SJCRH30 (cell line): ENCODE data around the gene HYPK. TPM values are rescaled to one million over a fixed set of nuclear protein-coding genes. Genes with fewer than 3 reads are reported as not detected.
A peak's percentile ranks its signal among the peaks of the same experiment; 100 is the strongest.
"Not testable (repeated sequence)": the region's sequence is repeated elsewhere in the genome, so short reads cannot be mapped to it uniquely, and the experiment has no call there.

Experiments
- DNase-seq, 2 experiments: peaks; one replicate each; pipeline ENCODE4 v3.0.0-alpha.2; 2015 to 2020
- H3K27ac ChIP-seq: fragments of 250-450 bp; sonication (Bioruptor Pico); 2 replicates; pipeline ENCODE4 v1.5.1; 2020; ENCODE audit warnings: mild to moderate bottlenecking, moderate library complexity
- H3K27me3 ChIP-seq: fragments of 250-450 bp; sonication (Bioruptor Pico); 2 replicates; pipeline ENCODE4 v1.5.1; 2020; ENCODE audit warnings: mild to moderate bottlenecking, moderate library complexity
- H3K36me3 ChIP-seq: fragments of 250-450 bp; sonication (Bioruptor Pico); 2 replicates; pipeline ENCODE4 v1.5.1; 2020; ENCODE audit warnings: mild to moderate bottlenecking, moderate library complexity
- H3K4me1 ChIP-seq: fragments of 250-450 bp; sonication (Bioruptor Pico); 2 replicates; pipeline ENCODE4 v1.5.1; 2020; ENCODE audit warnings: mild to moderate bottlenecking, moderate library complexity
- H3K4me3 ChIP-seq: fragments of 250-450 bp; sonication (Bioruptor Pico); 2 replicates; pipeline ENCODE4 v1.5.1; 2020; ENCODE audit warnings: mild to moderate bottlenecking, moderate library complexity
- H3K9me3 ChIP-seq: fragments of 250-450 bp; sonication (Bioruptor Pico); replicated peaks from 2 replicates; pipeline ENCODE4 v1.5.1; 2020; ENCODE audit warnings: mild to moderate bottlenecking, moderate library complexity
- total RNA-seq: library from RNA; depleted of rRNA; stranded (reverse); fragments of >200 nt; shearing (Covaris generic); gene quantifications from 2 replicates; pipeline ENCODE4 v1.2.3, GENCODE V29; 2014

The HYPK gene
- total RNA-seq, 1 experiment from 2014 or later = 10.5 TPM

DNA sequence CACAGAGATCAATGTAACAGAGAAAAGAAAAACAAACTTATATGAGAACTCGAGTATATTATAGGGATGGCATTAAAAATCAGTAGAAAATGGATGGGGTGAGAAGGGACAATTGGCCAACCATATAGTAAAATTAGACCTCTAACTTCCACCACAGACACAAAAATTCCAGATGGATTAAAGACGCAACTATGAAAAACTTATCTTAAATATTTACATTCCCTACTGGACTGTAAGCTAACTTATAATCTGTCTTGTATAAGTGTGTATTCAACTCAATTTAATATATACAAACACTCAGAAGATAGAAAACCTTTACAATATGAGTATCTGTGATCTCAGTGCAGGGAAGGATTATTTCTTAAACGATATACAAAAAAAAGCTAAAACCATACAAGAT is 21.1 kb downstream of the HYPK start:
- Histone ChIP-seq H3K4me3 (no peak overlapping the region), H3K27me3 (no peaks in the 10 kb centered on the region), H3K36me3 (peaks cover 20% of the 10 kb centered on the region), H3K27ac (no peak overlapping the region), H3K4me1 (peaks cover 8% of the 10 kb centered on the region; the same call in 1 of the 2 replicates), H3K9me3 (no peaks in the 10 kb centered on the region)
- no peak for DNase-seq

DNA sequence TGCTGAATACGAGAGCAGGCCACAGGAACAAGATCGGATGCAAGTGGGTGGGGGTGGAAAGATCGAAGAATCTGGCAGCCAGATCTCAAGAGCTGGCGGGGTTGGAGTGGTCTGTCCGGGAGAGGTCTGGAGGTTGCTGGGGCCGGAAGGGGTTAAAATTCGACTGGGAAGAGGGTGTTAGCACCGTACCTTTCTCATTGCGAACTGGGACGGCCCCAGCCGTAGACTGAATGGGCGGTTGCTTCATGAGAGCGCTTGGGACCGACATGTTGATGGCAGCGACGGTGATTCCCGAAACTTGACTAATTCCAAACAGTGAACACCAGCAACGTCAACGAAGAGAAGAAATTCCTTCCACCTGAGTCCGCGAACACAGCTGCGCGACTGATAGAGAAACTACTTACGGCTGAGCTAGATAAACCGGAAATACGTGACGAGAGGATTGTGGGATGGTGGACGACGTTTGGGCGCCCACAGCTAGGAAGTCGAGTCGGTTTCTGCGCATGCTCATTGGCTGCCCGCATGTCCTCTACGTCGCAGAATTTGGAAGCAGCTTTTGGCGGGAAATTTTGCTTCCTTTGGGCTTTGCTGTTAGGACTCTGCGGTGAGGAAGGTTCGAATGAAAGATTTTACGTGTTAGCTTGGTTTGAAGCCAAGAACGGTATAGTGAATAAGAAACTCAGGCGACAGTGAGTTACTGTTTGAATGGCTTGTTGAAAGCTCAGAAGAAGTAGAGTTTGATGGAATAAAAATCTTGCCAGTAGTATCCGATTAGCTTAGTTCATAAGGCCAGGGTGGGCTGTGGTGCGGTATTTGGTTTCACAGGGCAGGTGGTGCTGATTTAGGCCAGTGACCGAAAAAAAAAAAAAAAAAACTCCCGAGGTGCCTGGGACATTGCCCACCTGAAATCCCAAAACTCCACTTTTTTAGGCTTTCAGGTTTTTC is 24.2 kb downstream of the HYPK start, which contains the start of gene MFAP1:
Gene MFAP1, minus strand, starts transcription at position 389 of the 945 bp plus-strand sequence. Its CDS starts 121 bp downstream, at position 268.
- no peaks in the 10 kb centered on the region for H3K27me3 ChIP-seq
- peak within 1 kb of the TSS; percentile 68 for H3K4me3 ChIP-seq
- H3K9me3 ChIP-seq = no peaks in the 10 kb centered on the region
- peak; percentile 96 to 98 for DNase-seq
- peak within 1 kb of the TSS; percentile 63 for H3K27ac ChIP-seq
- peaks cover 15% of the 10 kb centered on the region for H3K36me3 ChIP-seq
- peaks cover 12% of the 10 kb centered on the region for H3K4me1 ChIP-seq

DNA sequence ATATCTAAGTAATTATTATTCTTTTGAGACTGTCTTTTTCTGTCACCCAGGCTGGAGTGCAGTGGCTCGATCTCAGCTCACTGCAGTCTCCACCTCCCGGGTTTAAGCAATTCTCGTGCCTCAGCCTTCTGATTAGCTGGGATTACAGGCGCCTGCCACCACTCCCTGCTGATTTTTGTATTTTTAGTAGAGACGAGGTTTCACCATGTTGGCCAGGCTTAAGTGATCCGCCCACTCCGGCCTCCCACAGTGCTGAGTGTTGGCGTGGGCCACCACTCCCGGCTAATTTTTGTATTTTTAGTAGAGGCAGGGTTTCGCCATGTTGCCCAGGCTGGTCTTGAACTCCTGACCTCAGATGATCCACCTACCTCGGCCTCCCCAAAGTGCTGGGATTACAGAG is 24.9 kb downstream of the HYPK start:
- not testable (repeated sequence) for H3K9me3 ChIP-seq, H3K27ac ChIP-seq, DNase-seq, H3K4me3 ChIP-seq, H3K27me3 ChIP-seq
- peaks cover 12% of the 10 kb centered on the region for H3K4me1 ChIP-seq
- H3K36me3 ChIP-seq = peaks cover 18% of the 10 kb centered on the region

DNA sequence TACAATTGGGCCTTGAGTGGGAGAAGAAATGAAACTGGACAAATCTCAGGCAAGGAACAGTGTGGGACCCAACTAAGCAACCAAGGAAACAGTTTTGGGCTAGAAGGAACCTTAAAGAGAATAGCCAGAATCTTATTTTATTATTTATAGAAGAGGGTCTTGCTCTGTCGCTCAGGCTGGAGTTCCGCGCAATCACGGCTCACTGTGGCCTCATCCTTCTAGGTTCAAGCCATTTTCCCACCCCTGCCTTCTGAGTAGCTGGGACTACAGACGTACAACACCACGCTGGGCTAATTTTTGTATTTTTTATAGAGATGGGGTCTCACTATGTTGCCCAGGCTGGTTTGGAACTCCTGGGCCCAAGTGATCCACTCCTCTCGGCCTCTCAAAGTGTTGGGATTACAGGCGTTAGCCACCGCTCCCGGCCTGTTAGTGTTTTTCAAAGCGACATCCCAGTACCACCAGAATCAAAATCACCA is 25.7 kb downstream of the HYPK start:
- Histone ChIP-seq H3K27ac (peak overlapping the region; percentile 70), H3K27me3 (no peaks in the 10 kb centered on the region), H3K4me3 (peak overlapping the region; percentile 64), H3K36me3 (peaks cover 15% of the 10 kb centered on the region), H3K4me1 (peaks cover 12% of the 10 kb centered on the region), H3K9me3 (no peaks in the 10 kb centered on the region)
- no peak for DNase-seq

DNA sequence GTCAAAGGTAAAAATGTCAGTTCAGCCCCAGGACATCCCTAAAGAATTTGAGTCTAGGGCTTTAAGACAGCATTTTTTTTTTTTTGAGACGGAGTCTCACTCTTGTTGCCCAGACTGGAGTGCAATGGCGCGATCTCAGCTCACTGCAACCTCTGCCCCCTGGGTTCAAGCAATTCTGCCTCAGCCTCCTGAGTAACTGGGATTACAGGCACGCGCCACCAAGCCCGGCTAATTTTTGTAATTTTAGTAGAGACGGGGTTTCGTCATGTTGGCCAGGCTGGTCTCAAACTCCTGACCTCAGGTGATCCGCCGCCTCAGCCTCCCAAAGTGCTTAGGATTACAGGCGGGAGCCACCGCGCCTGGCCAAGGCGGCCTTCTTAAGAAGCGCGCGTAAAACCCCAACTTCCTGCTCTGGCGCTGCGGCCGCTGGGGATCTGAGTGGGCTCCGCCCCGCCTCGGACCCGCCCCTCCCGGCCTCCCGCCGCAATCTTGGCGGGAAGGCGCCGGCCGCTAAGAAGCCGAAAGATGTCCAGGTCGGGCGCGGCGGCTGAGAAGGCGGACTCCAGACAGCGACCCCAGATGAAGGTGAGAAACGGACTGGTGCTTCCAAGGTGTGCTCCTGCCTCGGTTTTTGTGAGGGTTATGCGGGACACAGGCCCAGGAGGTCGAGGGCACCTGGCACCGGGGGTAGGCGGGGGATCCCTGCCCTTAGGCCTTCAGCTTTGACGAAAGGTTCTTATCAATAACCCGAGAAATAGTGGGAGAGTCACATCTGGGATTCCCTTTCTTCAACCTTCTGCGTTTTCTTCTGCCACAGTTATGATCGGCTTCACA is 26.3 kb downstream of the HYPK start, which contains the start of gene WDR76:
Gene WDR76, plus strand, starts transcription at position 495 of the 834 bp plus-strand sequence. Its CDS starts 31 bp downstream, at position 526.
- H3K4me3 ChIP-seq = peak within 1 kb of the TSS; percentile 64
- H3K4me1 ChIP-seq = peaks cover 12% of the 10 kb centered on the region
- H3K36me3 ChIP-seq = peaks cover 12% of the 10 kb centered on the region
- H3K27me3 ChIP-seq = no peaks in the 10 kb centered on the region
- peak; percentile 88 to 91 for DNase-seq
- H3K9me3 ChIP-seq = no peaks in the 10 kb centered on the region
- H3K27ac ChIP-seq = peak within 1 kb of the TSS; percentile 70

DNA sequence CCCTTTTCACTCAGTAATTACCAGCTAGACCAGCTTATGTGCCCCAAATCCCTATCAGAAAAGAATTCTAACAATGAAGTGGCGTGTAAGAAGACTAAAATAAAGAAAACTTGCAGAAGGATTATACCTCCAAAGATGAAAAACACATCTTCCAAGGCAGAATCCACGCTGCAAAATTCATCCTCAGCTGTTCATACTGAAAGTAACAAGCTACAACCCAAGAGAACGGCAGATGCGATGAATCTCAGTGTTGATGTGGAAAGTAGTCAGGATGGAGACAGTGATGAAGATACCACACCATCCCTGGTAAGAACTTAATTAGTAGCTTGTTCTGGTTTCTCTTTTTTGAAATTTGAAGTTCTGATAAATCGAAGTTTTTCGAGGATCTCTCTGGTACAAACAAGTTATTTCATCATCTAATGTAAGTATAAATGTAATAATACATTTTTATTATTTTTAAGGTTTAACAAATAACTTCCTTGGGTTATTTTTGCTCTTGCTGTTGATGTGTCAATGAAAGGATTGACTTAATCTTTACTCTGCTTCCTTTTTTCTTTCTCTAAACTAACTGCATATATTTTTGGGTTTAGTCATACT is 27.8 kb downstream of the HYPK start:
- DNase-seq = peak in 1 of 2 experiments; percentile 31

DNA sequence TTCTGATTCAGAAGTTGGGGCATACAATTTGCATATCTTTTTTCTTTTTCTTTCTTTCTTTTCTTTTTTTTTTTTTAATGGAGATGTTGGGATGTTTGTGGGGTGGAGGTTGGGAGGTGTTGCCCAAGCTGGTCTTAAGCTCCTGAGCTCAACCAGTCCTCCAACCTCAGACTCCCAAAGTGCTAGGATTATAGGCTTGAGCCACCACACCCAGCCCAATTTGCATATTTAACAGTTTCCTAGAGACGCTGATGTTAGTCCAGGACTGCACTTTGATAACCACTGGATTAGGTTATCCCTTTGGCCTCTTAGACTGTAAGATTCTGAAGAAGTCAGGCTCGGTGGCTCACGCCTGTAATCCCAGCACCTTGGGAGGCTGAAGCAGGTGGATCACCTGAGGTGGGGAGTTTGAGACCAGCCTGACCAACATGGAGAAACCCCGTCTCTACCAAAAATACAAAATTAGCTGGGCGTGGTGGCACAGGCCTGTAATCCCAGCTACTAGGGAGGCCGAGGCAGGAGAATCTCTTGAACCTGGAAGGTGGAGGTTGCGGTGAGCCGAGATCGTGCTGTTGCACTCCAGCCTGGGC is 29.6 kb downstream of the HYPK start:
- H3K9me3 ChIP-seq, H3K27me3 ChIP-seq, DNase-seq, H3K4me1 ChIP-seq, H3K4me3 ChIP-seq, H3K27ac ChIP-seq: not testable (repeated sequence)
- peaks cover 23% of the 10 kb centered on the region for H3K36me3 ChIP-seq

More for the DNA sequence above, 27.8 kb downstream of the HYPK start:
- Histone ChIP-seq H3K4me3 (peak overlapping the region; percentile 64), H3K27me3 (no peaks in the 10 kb centered on the region), H3K36me3 (peaks cover 14% of the 10 kb centered on the region), H3K4me1 (peaks cover 12% of the 10 kb centered on the region), H3K27ac (no peak overlapping the region), H3K9me3 (no peaks in the 10 kb centered on the region)

DNA sequence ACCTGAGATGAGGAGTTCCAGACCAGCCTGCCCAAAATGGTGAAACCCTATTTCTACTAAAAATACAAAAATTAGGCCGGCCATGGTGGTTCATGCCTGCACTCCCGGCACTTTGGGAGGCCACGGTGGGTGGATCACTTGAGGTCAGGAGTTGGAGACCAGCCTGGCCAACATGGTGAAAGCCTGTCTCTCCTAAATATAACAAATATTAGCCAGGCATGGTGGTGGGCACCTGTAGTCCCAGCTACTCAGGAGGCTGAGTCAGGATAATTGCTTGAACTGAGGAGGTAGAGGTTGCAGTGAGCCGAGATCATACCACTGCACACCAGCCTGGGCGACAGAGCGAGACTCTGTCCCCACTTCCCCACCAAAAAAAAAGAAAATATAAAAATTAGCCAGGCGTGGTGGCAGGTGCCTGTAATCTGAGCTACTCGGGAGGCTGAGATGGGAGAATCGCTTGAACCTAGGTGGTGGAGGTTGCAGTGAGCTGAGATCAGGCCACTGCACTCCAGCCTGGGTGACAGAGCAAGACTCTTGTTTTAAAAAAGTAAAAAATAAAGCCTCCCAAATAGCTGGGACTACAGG is 30.4 kb downstream of the HYPK start:
- DNase-seq, H3K27me3 ChIP-seq, H3K27ac ChIP-seq, H3K4me1 ChIP-seq, H3K4me3 ChIP-seq, H3K9me3 ChIP-seq: not testable (repeated sequence)
- H3K36me3 ChIP-seq = peaks cover 23% of the 10 kb centered on the region

DNA sequence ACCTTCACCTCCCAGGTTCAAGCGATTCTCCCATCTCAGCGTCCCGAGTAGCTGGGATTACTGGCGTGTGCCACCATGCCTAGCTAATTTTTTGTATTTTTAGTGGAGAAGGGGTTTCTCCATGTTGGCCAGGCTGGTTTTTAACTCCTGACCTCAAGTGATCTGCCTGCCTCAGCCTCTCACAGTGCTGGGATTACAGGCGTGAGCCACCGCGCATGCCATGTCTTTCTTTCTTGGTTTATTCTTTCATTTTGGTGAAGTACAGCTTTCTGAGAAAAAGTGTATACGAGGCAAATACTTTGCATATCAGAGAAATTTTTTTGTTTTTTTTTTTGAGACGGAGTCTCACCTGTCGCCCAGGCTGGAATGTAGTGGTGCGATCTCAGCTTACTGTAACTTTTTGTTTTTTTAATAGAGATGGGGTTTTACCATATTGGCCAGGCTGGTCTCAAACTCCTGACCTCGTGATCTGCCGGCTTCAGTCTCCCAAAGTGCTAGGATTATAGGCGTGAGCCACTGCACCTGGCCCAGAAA is 31.2 kb downstream of the HYPK start:
- not testable (repeated sequence) for H3K4me3 ChIP-seq, H3K27me3 ChIP-seq, H3K27ac ChIP-seq, H3K9me3 ChIP-seq, DNase-seq, H3K4me1 ChIP-seq
- peaks cover 31% of the 10 kb centered on the region for H3K36me3 ChIP-seq

DNA sequence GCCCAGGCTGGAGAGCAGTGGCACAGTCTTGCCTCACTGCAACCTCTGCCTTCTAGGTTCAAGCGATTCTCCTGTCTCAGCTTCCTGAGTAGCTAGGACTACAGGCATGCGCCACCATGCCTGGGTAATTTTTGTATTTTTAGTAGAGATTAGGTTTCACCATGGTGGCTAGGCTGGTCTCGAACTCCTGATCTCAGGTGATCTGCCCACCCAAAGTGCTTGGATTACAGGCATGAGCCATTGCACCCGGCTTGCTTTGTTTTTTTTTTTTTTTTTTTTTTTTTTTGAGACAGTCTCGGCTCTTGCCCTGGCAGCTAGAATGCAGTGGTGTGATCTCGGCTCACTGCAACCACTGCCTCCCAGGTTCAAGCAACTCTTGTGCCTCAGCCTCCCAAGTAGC is 32.1 kb downstream of the HYPK start:
- not testable (repeated sequence) for H3K4me1 ChIP-seq, DNase-seq, H3K27ac ChIP-seq, H3K4me3 ChIP-seq, H3K27me3 ChIP-seq, H3K9me3 ChIP-seq
- H3K36me3 ChIP-seq = peaks cover 38% of the 10 kb centered on the region

DNA sequence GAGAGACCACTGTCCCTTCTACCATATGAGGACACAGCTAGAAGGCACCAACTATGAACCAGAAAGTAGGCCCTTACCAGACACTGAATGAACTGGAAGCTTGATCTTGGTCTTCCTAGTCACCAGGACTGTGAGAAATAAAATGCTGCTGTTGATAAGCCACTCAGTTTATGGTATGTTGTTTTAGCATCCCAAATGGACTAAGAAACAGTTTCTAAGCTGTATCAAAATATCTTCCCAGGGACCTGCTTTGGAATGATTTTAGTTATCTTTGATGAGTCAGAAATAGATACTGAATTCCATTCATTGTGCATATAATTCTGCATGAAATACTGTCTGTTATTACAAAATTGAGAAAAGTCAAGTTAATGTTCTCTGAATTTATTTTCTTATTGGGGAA is 45.0 kb downstream of the HYPK start:
- Histone ChIP-seq H3K27me3 (no peaks in the 10 kb centered on the region), H3K27ac (no peak overlapping the region), H3K9me3 (no peaks in the 10 kb centered on the region), H3K4me3 (no peak overlapping the region), H3K4me1 (no peaks in the 10 kb centered on the region), H3K36me3 (peaks cover 67% of the 10 kb centered on the region)
- DNase-seq = no peak

DNA sequence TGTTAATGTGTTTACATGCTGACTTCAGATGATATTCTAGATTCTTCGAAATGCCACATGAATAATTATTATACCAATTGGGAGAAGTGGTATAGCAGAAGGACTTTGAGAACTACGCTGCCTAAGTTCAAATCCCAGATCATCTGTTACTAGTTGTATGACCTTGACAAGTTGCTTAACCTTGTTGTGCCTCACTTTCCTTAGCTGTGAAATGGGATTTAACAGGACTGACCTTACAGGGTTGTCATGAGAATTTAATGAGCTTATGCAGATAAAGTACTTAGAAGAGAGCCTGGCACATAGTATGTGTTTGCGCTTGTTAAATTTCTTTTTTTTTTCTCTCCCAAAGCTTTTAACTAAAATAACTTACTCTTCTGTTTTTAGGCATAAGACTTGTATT is 50.9 kb downstream of the HYPK start:
- Histone ChIP-seq H3K27ac (no peak overlapping the region), H3K27me3 (no peaks in the 10 kb centered on the region), H3K36me3 (peaks cover 74% of the 10 kb centered on the region), H3K4me3 (no peak overlapping the region), H3K9me3 (no peaks in the 10 kb centered on the region), H3K4me1 (no peaks in the 10 kb centered on the region)
- no peak for DNase-seq

DNA sequence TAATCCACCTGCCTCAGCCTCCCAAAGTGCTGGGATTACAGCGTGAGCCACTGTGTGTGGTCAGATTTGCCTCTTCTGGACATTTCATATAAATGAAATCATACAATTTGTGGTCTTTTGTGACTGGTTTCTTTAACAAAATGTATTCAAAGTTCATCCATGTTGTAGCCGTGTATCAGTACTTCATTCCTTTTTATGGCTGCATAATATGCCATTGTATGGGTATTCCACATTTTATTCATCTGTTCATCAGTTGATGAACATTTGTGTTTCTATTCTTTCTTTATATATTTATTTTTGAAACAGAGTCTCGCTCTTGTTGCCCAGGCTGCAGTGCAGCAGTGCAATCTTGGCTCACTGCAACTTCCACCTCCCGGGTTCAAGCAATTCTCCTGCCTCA is 52.2 kb downstream of the HYPK start:
- no peaks in the 10 kb centered on the region for H3K27me3 ChIP-seq
- DNase-seq = no peak
- peaks cover 73% of the 10 kb centered on the region for H3K36me3 ChIP-seq

More for the DNA sequence above, 52.2 kb downstream of the HYPK start:
- Histone ChIP-seq H3K4me3 (no peak overlapping the region), H3K27ac (no peak overlapping the region), H3K9me3 (no peaks in the 10 kb centered on the region), H3K4me1 (no peaks in the 10 kb centered on the region)
